GM19395 (cell line): ENCODE results near the gene GNG3.
"Not testable (repeated sequence)": the region's sequence is repeated elsewhere in the genome, so short reads cannot be mapped to it uniquely, and the experiment has no call there.

Experiments
- ATAC-seq: cut with Tn5 transposase; IDR thresholded peaks from one replicate; pipeline ENCODE4 v1.9.1; 2021; ENCODE audit warnings: mild to moderate bottlenecking, moderate library complexity; ENCODE audit not compliant: unreplicated experiment

Gene GNG3

GRCh38 chr11:62687508-62688396, 19.7 kb upstream of the GNG3 start:
- no peak for ATAC-seq

- ATAC-seq = no peak
Measured at GRCh38 chr11:62688491-62688890, 19.0 kb upstream of the GNG3 start.

- ATAC-seq = no peak
Measured at GRCh38 chr11:62689421-62690183, 17.9 kb upstream of the GNG3 start, which contains the start of gene LRRN4CL. Gene LRRN4CL (minus strand): TSS chr11:62689530. CDS start chr11:62688508, 1,022 bp downstream.

GRCh38 chr11:62693624-62694023, 13.9 kb upstream of the GNG3 start:
- ATAC-seq = not testable (repeated sequence)

- no peak for ATAC-seq
Measured at GRCh38 chr11:62694455-62695167, 12.9 kb upstream of the GNG3 start.

- ATAC-seq = no peak
Measured at GRCh38 chr11:62702246-62702645, 5.2 kb upstream of the GNG3 start.

GRCh38 chr11:62703921-62704320, 3.6 kb upstream of the GNG3 start:
- not testable (repeated sequence) for ATAC-seq

- no peak for ATAC-seq
Measured at GRCh38 chr11:62705413-62705812, 2.1 kb upstream of the GNG3 start.

GRCh38 chr11:62705880-62706849, 1.3 kb upstream of the GNG3 start:
- peak; percentile 58 for ATAC-seq

GRCh38 chr11:62706850-62707247, 627 bp upstream of the GNG3 start:
- ATAC-seq = no peak

- no peak for ATAC-seq
Measured at GRCh38 chr11:62708392-62708791, 916 bp downstream of the GNG3 start.

- ATAC-seq = no peak
Measured at GRCh38 chr11:62708793-62709192, 1.3 kb downstream of the GNG3 start.

GRCh38 chr11:62709247-62710000, 1.9 kb downstream of the GNG3 start:
- ATAC-seq = peak; percentile 70

- ATAC-seq = peak; percentile 6
Measured at GRCh38 chr11:62710001-62710345, 2.5 kb downstream of the GNG3 start.

- ATAC-seq = no peak
Measured at GRCh38 chr11:62712276-62712812, 4.9 kb downstream of the GNG3 start.

GRCh38 chr11:62712861-62713260, 5.4 kb downstream of the GNG3 start:
- no peak for ATAC-seq

- no peak for ATAC-seq
Measured at GRCh38 chr11:62713343-62713742, 5.9 kb downstream of the GNG3 start.

GRCh38 chr11:62715150-62716130, 8.0 kb downstream of the GNG3 start:
- ATAC-seq = no peak
